GM21786 (cell line): ENCODE measurements around the gene BRMS1L.
"Not testable (repeated sequence)": the region's sequence is repeated elsewhere in the genome, so short reads cannot be mapped to it uniquely, and the experiment has no call there.

Experiments
- ATAC-seq: cut with Tn5 transposase; IDR thresholded peaks from one replicate; pipeline ENCODE4 v1.9.1; 2021; ENCODE audit not compliant: unreplicated experiment

The BRMS1L gene, protein sequence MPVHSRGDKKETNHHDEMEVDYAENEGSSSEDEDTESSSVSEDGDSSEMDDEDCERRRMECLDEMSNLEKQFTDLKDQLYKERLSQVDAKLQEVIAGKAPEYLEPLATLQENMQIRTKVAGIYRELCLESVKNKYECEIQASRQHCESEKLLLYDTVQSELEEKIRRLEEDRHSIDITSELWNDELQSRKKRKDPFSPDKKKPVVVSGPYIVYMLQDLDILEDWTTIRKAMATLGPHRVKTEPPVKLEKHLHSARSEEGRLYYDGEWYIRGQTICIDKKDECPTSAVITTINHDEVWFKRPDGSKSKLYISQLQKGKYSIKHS

DNA sequence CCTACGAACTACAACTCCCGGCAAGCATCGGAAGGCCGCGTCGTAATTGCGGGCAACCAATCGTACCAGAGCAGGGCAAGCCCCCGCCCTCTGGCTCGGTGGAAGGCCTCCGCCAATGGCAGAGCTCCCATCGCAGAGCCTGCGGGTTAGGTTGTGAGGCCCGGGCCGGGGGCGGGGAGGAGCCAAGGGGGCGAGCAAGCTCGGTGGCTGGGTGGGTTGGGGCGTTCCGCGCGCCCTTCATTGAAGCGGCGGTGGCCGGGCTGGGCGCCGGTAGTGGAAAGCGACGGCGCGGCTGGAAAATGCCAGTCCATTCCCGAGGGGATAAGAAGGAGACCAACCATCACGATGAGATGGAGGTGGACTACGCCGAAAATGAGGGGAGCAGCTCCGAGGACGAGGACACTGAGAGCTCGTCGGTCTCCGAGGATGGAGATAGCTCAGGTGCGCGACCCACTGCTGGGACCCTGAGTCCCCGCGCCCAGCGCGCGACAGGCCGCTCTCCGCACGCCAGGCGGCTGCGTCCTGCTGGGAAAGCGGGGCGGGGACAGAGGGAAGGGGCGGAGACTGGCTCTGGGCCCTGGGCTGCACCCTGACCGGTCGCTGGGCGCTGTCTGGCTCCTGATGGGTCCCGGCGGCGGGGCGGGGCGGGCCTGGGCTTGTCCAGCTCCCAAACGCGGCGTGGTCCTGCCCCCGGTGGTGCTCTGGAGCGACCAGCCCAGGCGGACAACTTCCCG, at the start of gene BRMS1L:
Gene BRMS1L, plus strand, starts transcription at position 121 of the 734 bp plus-strand sequence. Its CDS starts 179 bp downstream, at position 300.
- ATAC-seq = peak; percentile 96

DNA sequence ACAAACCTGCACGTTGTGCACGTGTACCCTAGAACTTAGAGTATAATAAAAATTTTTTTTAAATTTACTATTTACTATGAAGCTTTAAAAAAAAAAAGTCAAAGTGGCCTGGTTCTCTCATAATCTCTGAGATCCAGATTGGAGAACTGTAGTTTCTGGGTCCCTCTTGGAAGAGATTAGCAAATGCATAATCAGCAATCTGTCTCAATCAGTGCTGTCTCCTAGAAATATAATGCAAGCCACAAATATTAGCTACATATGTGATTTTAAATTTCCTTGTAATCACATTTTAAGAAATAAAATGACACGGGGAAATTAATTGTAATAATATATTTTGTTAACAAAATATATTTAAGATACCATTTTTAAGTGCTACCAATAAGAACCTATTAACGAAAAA, 49.3 kb upstream of the BRMS1L start:
- ATAC-seq = no peak

DNA sequence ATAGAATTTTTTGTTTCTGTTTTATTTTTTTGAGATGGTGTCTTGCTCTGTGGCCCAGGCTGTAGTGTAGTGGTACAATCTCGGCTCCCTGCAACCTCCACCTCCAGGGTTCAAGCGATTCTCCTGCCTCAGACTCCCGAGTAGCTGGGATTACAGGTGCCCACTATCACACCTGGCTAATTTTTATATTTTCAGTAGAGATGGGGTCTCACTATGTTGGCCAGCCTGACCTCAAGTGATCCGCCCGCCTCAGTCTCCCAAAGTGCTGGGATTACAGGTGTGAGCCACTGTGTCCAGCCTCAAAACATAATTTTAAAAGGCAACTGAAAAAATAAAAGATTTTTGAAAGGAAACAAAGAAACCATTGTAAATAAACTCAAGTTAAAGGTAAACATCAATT, 48.6 kb upstream of the BRMS1L start:
- not testable (repeated sequence) for ATAC-seq

DNA sequence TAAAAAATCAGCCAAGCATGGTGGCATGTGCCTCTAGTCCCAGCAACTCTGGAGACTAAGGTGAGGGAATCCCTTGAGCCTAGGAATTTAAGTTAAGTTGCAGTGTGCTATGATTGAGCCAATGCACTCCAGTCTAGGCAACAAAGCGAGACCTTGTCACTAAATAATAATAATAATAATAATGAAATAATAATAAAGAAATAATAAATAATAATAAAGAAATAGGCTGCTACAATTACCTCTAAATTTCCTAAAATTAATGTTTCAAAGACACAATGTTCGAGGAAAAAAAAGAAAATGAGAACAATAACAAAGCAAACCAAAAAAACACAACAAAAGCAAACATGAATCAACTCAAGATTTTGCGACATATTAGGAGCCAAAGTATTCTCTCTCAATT, 46.8 kb upstream of the BRMS1L start:
- no peak for ATAC-seq

DNA sequence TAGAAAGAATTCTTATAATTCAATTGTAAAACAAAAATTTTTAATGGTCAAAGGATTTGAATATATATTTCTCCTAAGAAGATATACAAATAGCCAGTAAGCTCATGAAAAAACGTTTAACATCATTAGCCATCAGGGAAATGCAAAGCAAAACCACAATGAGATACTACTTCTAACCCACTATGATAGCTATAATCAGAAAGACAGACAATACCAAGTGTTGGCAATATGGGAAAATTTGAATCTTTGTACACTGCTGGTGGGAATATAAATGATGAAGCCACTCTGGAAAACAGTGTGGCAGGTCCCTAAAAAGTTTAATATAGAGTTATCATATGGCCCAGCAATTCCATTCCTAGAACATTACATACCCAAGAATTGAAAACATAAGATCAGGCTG, 42.4 kb upstream of the BRMS1L start:
- no peak for ATAC-seq

DNA sequence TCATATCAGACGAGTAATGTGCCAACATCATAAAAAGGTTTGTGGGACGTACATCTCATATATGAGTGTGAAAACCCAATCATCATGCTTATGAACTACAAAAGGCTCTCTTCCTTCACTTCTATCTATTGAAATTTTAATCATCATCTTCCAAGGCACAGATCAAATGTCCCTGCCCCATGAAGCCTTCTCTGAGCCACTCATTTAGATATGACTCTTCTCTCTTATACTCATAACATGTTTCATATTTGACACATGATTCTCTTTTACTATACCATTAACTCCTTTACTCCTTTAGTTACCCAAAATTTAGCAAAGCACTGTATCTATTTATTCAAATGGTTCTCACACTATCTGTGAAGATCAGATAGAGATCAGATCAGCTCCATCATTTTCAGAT, 39.3 kb upstream of the BRMS1L start:
- ATAC-seq = no peak

DNA sequence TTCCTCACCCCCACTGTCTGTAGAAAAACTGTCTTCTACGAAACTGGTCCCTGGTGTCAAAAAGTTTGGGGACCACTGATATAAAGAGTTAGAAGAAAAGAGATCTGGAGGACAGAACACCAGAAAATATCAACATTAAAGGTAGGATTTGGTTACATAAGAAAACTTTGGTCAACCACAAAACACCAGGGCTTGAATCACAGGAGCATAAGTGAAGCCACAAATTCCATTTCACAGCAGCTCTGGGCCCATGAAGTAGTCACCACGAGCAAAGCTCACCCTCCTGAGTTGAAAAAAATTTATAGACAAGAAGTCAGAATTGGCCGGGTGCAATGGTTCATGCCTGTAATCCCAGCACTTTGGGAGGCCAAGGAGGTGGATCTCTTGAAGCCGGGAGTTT, 36.5 kb upstream of the BRMS1L start:
- no peak for ATAC-seq

DNA sequence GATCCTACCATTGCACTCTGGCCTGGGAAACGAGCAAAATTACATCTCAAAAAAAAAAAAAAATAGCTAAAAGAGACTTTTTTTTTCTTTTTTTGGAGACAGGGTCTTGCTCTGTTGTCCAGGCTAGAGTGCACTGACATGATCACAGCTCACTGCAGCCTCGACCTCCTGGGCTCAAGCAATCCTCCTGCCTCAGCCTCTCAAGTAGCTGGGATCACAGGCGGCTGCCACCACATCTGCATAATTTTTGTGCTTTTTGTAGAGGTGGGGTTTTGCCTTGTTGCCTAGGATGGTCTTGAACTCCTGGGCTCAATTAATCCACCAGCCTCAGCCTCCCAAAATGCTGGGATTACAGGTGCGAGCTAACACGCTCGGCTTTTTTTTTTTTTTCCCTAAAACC, 28.3 kb upstream of the BRMS1L start:
- no peak for ATAC-seq

DNA sequence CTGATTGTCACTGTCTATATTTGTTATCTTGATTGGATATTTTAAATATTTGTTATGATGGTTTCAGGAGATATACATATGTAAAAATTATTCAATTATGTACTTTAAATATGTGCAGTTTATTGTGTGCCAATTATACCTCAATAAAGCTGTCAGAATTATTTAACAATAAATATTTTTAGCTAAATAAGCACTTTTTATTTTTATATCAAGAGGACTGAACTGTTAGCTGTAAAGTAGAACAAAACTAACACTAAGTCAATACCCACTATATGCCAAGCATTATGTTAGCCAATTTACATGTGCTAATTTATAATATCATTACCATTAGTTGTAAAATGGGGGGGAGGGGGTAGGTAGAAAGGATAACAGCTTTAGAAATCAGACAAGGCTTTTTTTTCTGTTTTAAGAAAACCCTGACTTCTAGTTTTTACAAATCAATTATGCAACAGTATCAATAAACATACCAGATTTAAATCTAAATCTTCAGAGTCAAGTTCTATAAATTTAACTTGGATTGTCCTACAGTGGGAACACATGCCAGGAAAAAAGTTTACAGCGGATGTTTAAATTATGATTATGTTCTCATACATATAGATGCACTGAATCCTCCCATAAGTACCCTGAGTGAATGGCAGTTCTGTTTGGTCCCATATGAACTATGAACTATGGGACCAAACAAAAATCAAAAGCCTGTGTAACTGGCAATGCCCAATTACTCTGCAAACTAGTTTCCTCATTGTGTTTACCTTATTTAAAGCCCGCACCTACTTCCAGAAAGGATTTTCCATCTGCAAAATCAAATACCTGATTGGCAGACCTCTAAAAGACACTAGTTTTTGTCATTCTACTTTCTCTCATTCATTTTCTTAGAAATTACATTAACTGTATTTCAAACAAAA, 19.9 kb upstream of the BRMS1L start:
- ATAC-seq = no peak

DNA sequence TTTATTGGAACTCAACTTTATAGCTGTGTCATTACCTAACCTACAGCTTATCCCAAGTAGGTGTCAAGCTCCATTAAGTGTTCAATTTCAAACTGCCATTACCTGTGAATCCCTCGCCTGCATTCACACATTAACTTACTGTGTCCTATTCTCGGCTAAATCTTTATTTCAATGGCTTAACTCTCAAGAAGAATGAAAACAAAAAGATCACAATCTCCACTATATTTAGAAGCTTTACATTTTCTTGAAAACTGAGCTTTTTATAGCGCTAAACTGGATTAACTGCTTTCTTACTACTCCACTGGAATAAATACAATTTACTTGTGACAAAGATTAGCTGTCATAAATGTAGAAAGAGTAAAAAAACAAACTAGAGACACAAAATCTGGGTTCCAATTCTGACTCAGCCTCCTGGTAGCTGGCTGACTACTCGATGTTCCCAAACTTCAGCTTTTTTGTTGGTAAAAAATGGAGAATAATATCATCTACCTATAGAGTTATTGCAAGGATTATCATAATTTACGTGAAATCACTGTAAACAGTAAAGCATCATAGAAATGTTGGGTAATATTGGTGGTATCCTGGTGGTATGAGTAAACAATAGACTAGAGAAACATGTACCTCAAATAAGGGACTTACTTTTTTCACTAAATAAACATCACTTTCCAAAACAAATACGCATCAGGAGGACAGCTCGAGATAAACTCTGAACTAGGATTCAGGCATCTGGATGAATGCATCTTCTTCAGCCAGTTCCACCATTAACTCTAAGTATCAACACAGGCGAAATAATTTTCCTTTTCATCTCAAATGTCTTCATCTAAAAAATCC, 18.8 kb upstream of the BRMS1L start:
- no peak for ATAC-seq

DNA sequence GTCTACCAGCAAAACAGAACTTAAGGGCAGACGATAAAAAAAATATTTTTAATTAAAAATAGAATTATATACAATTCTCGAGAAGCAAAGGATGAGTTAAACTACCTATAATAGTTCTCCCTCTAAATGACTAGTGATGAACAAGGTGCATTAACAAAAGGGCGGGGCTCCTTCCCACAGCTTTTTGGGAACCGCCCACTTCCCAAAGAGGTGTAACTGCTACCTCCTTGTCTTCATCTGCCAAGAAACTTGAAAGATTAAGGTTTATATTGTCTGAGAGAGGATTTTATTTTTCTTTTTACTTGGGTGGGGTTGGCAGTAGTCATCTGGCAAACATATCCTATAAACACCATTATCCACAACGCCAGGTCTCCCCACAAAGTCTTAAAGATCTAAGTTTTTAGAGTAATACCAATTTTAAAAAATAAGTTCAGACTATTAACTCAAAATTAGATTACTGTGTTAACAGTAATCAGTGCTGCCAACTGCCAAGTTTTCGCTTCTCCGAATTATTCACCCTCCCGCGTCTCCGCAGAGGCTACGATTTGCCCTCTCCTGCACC, 18.0 kb upstream of the BRMS1L start:
- no peak for ATAC-seq

DNA sequence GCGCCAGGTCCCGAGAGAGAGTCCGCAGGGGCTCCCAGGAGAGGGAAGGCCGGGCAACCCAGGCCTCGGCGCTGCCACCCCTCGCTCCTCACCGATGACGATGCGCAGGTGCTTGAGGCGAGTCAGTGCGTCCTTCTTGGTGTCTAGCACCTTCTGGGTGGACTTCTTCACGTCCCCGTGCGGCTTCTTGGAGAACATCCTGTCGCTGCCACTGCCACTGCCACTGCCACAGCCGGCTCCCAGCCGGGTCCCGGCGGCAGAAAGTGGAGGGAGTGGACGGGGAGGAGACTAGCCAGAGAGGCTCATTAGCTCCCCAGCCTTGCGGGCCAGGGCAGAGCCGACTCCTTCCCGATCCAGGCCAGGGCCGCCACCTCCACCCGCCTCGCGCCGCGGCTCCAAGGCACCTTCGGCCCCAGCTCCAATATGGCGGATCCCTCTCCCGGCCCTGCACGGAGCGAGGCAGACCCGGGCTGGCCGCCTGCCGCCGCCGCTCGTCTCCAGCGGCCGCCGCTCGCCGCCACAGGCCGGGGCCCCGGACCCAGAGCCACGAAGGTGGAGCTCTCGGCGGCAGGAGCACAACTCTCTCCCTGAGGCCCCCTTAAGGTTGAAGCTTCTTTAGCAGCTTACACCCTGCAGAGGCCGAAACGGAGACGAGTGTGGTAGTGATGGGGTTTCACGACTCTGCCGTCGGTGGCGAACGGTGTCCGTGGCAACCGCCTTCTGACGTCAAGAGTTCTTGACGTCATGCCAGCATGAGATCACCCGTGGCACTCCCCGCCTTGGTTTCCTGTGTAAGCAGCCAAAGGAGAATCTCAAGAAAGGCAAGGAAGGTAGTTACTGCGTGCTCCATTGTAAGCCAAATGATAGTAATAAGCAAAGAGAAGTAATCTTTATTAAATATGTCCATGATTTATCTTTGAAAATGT, 17.2 kb upstream of the BRMS1L start, which contains the start of gene RALGAPA1:
Gene RALGAPA1, minus strand, starts transcription at position 658 of the 926 bp plus-strand sequence. Its CDS starts 460 bp downstream, at position 198.
- peak; percentile 97 for ATAC-seq

DNA sequence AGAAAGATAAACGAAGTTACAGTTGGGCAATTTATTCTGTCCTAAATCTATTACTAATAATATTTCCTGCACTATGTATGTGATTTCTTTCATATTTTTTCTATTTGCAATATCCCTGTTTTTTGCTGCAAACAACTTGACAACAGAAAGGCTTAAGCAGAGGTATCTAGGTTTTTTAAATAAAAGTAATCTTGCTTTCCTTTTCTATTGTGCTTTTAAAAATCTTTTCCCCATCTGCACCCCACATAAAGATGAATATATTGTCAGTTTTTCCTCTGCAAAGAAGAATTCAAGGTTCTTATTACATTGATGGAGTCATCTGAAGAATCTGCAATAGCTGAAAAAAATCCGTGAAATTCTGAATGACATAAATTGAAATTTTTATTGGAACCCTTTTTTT, 16.5 kb upstream of the BRMS1L start:
- no peak for ATAC-seq

DNA sequence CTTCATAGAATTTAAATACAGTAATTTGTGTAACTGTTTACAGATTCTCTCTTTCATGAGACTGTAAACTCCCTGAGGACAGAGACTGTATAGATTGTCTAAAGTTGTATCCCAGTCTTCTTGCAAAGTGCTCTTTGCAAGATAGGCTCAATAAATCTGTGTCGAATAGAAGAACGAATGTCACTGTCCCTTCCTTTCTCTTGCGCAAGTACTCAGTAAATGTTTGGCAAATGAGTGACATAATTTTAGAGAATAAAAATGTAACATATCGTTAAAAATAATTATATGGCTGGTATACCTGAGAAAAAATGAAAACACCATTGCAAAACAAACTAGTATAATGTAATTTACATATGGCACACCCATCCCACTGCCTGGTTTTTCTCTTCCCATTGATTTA, 15.2 kb upstream of the BRMS1L start:
- ATAC-seq = no peak

DNA sequence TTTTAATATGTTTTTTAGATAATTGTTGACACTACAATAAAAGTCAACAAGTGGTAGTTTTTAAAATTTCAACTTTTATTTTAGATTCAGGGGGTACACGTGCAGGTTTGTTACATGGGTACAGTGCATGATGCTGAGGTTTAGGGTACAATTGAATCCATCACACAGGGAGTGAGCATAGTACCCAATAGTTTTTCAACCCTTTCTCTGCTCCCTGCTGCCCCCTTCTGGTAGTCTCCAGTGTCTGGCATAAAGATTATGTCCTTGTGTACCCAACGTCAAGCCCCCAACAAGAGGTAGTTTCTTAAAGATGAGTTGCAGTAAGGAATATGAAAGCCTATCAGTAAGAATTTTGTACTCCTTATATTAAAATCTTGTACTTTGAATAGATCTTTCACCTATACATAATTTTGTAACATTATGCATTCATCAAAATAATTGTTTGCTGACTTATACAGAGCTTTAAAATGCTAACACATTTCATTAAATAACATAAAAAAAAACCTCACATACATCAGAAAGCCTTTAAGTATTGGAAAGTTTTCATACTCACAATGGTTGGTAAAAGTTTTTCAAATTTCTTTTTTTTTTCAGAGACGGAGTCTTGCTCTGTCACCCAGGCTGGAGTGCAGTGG, 11.7 kb upstream of the BRMS1L start:
- ATAC-seq = peak; percentile 79

DNA sequence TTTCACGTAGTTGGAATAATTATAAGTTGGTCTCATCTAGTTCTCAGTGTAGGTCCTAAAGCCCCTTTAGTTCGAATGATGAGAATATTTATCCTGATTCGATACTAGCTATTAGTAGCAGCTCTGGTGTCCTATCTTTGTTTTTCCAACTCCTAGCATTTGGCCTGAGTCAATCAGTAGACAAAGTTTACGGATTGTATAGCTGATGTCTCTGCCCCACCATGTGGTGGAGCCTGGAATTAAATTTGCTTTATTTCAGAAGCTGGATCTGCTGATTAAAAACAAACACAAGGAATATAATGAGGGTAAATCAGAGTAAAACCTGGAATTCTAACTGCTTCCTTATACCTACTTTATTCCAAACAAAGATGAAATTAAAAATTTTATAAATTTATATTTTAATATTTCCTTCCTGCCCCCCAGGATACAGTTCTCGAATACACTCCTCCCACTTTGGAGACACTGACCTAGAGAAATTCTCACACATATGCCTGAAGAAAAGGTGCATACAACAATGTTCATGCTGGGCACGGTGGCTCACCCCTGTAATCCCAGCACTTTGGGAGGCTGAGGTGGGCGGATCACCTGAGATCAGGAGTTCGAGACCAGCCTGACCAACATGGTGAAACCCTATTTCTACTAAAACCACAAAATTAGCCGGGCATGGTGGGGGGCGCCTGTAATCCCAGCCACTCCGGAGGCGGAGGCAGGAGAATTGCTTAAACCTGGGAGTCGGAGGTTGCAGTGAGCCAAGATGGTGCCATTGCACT, 7.6 kb upstream of the BRMS1L start:
- no peak for ATAC-seq

DNA sequence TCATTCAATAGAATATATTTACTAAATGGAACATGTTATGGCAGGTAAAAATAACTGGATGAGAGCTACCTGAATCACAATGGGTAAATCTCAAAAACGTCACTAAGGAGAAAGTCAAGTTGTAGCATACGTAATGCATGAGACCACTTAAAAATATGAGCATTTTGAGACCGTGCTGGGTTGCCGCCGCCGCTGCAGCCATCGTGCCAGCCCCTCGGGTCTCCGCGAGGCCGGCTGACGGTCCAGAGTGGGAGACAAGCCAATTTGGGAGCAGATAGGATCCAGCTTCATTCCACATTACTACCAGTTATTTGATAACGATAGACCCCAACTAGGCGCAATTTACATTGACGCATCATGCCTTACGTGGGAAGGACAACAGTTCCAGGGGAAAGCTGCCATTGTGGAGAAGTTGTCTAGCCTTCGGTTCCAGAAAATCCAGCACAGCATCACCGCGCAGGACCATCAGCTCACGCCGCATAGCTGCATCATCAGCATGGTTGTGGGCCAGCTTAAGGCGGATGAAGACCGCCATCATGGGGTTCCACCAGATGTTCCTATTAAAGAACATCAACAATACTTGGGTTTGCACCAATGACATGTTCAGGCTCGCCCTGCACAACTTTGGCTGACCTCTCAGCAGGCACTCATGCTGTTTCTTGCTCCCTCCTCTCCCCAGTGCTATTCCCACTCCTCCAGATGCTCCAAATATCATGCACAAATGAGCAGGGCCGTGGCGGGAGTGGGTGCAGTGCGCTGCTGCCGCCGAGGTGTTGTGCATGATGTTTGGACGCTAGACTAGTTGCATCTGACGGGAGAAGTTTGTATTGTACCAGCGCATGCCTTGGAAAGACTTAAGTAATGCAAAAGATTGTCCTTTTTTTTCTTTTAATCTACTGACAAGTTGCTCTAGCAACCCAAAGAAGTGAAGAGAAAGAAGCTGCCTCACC, 6.3 kb upstream of the BRMS1L start:
- ATAC-seq = no peak
